CD4-positive, alpha-beta T cell (primary cell): Measurements from ENCODE around the gene KLC3. TPM values are rescaled to one million over a fixed set of nuclear protein-coding genes. Genes with fewer than 3 reads are reported as not detected.

Experiments
- ATAC-seq: fragments of 200-7000 bp; cut with Tn5 transposase; one replicate; pipeline ENCODE4 v1.10.0; 2022; ENCODE audit warnings: mild to moderate bottlenecking; ENCODE audit not compliant: poor library complexity
- CTCF ChIA-PET: fragments of 350-600 bp; sonication (Branson Sonifier 250); formaldehyde crosslinking; loops from one replicate; lab custom pipeline; 2021; ENCODE audit warnings: antibody characterized with exemption, inconsistent platforms; lab: Charles Lee
- POLR2A ChIA-PET: fragments of 350-600 bp; sonication (Branson Sonifier 250); formaldehyde crosslinking; loops from one replicate; lab custom pipeline; 2021; ENCODE audit warnings: antibody characterized with exemption, inconsistent platforms; lab: Charles Lee
- DNase-seq, 14 experiments: peaks; one replicate each; pipeline ENCODE4 v3.0.0-alpha.2; 2013 to 2020; ENCODE audit warnings: mixed read lengths in 2 of 14
- H3K27ac ChIP-seq, 2 donors: one replicate each; pipeline versions ENCODE4 v1.5.1 to v1.7.0; 2013; ENCODE audit warnings: low read length in 2 of 2, low read depth in 1 of 2, mild to moderate bottlenecking in 1 of 2
- H3K27me3 ChIP-seq, 2 experiments: 1 replicate in 1 of 2; 2 replicates in 1 of 2; pipeline versions ENCODE4 v1.6.1 to v1.7.0; 2013; ENCODE audit warnings: low read length in 2 of 2, control low read depth in 1 of 2, mild to moderate bottlenecking in 1 of 2, moderate library complexity in 1 of 2; ENCODE audit not compliant: insufficient read depth in 2 of 2, control insufficient read depth in 1 of 2
- H3K36me3 ChIP-seq: one replicate; pipeline ENCODE4 v1.6.1; 2013; ENCODE audit warnings: low read length, control low read depth; ENCODE audit not compliant: insufficient read depth
- H3K4me1 ChIP-seq: one replicate; pipeline ENCODE4 v1.6.1; 2013; ENCODE audit warnings: low read length, control low read depth; ENCODE audit not compliant: insufficient read depth
- H3K4me3 ChIP-seq: one replicate; pipeline ENCODE4 v1.5.1; 2013; ENCODE audit warnings: mild to moderate bottlenecking, low read length, moderate library complexity
- H3K9me3 ChIP-seq, 2 experiments: 1 replicate in 1 of 2; 2 replicates in 1 of 2; pipeline versions ENCODE4 v1.6.1 to v1.7.0; 2013; ENCODE audit warnings: low read length in 2 of 2, mild to moderate bottlenecking in 2 of 2, control low read depth in 1 of 2, moderate library complexity in 1 of 2; ENCODE audit not compliant: control insufficient read depth in 1 of 2, insufficient read depth in 1 of 2
- H3K27ac Mint-ChIP-seq: one replicate; pipeline ENCODE4 v1.8.0; 2020; ENCODE audit warnings: mixed read lengths
- H3K27me3 Mint-ChIP-seq: one replicate; pipeline ENCODE4 v1.8.0; 2021; ENCODE audit warnings: mixed read lengths
- H3K36me3 Mint-ChIP-seq: one replicate; pipeline ENCODE4 v1.8.0; 2021; ENCODE audit warnings: low read depth, mixed read lengths
- H3K4me1 Mint-ChIP-seq: one replicate; pipeline ENCODE4 v1.8.0; 2021; ENCODE audit warnings: low read depth, mixed read lengths
- H3K4me3 Mint-ChIP-seq: one replicate; pipeline ENCODE4 v1.8.0; 2020; ENCODE audit warnings: mild to moderate bottlenecking, mixed read lengths
- H3K9me3 Mint-ChIP-seq: one replicate; pipeline ENCODE4 v1.8.0; 2020; ENCODE audit warnings: mixed read lengths
- intact Hi-C, 2 experiments: fragments of 100-400 bp; cut with DNase I in 1 of 2; cut with micrococcal nuclease in 1 of 2; formaldehyde crosslinking; loops; one replicate each; pipeline versions ENCODE4 v1.15.1 to v1.9.0; 2023 to 2025; cut with DNase I, micrococcal nuclease
- total RNA-seq, 174 experiments: library from RNA in 2 of 174; stranded (reverse) in 2 of 174; gene quantifications; one replicate each; pipeline ENCODE4 v1.2.3 and lab custom pipeline; 2021 to 2026
- TF ChIP-seq, protein P1 (sequence below): fragments of 200-600 bp; IDR thresholded peaks from one replicate; pipeline ENCODE4 v1.8.0; 2022; ENCODE audit warnings: antibody characterized with exemption, mild to moderate bottlenecking

The KLC3 gene
- total RNA-seq, 2 experiments from 2014 or later: not detected

DNA sequence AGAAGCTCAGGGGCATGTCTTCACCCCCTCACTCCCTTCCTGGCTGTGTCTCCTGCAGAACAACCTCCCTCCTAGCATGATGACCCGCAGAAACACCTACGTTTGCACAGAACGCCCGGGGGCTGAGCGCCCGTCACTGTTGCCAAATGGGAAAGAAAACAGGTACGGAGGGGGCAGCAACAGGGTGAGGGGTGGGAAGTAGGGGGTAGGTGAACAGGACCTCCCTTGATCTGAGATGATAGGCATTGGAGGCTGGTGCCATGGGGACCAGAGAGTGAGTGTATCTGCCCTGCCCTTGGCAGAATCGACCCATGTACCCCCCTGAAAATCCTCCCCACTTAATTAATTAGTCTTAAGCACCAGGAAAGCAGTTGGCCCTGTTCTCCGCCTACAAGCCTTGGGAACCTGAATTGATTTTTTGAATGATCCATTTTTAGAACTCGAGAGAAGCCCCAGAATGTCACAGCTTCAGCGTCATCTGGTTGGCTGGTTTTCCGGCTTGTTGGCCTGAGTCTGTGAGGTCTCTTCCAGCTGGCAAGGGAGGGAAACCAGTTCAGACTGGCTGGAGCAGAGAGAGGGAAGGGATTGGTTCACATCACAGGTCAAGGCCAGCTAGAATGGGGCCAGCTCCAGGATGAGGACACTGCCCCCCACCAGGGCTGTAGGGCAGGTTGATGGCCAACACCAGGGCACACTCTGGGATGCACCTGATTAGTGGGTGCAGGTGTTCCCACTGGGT lies 46.1 kb upstream of the KLC3 start:
- no peak overlapping the region for H3K27ac Mint-ChIP-seq

DNA sequence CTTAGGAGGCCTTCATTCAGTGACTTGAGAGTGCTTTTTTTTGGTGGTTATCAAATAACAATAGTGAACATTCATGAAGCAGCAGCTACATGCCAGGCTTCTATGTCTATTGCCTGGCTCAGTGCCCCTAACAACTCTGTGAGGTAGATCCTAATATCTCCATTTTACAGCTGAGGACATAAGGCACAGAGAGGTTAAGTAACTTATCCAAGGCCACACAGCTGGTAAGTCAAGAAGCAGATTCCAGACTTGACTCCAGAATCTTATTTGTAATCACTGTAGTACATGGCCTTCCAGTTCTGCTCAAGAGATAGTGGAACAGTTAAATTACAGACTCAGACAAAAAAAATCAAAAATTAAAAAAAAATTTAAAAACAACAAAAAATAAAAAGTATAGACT lies 44.7 kb upstream of the KLC3 start:
- ATAC-seq (no peak), DNase-seq (no peak)
- CTCF ChIA-PET: no interaction called here
- peaks cover 32% of the 10 kb centered on the region for H3K36me3 ChIP-seq
- intact Hi-C loops: no loop called here
- TF ChIP-seq, protein P1, sequence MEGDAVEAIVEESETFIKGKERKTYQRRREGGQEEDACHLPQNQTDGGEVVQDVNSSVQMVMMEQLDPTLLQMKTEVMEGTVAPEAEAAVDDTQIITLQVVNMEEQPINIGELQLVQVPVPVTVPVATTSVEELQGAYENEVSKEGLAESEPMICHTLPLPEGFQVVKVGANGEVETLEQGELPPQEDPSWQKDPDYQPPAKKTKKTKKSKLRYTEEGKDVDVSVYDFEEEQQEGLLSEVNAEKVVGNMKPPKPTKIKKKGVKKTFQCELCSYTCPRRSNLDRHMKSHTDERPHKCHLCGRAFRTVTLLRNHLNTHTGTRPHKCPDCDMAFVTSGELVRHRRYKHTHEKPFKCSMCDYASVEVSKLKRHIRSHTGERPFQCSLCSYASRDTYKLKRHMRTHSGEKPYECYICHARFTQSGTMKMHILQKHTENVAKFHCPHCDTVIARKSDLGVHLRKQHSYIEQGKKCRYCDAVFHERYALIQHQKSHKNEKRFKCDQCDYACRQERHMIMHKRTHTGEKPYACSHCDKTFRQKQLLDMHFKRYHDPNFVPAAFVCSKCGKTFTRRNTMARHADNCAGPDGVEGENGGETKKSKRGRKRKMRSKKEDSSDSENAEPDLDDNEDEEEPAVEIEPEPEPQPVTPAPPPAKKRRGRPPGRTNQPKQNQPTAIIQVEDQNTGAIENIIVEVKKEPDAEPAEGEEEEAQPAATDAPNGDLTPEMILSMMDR: no peak
- no peaks in the 10 kb centered on the region for H3K27me3 ChIP-seq
- H3K4me3 Mint-ChIP-seq: no peak overlapping the region
- H3K36me3 Mint-ChIP-seq: peaks cover 81% of the 10 kb centered on the region
- H3K4me1 ChIP-seq: no peaks in the 10 kb centered on the region
- peaks cover 0 to 6% of the 10 kb centered on the region in 2 experiments for H3K9me3 ChIP-seq
- no peak overlapping the region for H3K27ac ChIP-seq
- no peaks in the 10 kb centered on the region for H3K27me3 Mint-ChIP-seq
- no peak overlapping the region for H3K27ac Mint-ChIP-seq
- POLR2A ChIA-PET: no interaction called here
- no peaks in the 10 kb centered on the region for H3K4me1 Mint-ChIP-seq
- H3K9me3 Mint-ChIP-seq: no peaks in the 10 kb centered on the region
- no peak overlapping the region for H3K4me3 ChIP-seq

More for the DNA sequence above, 46.1 kb upstream of the KLC3 start:
- H3K27ac ChIP-seq: no peak overlapping the region
- CTCF ChIA-PET: no interaction called here
- Mint-ChIP-seq H3K36me3 (peaks cover 81% of the 10 kb centered on the region), H3K27me3 (no peaks in the 10 kb centered on the region), H3K4me3 (no peak overlapping the region), H3K9me3 (no peaks in the 10 kb centered on the region), H3K4me1 (no peaks in the 10 kb centered on the region)
- H3K27me3 ChIP-seq: no peaks in the 10 kb centered on the region
- TF ChIP-seq, protein P1: no peak
- no peak for DNase-seq
- peaks cover 0 to 6% of the 10 kb centered on the region in 2 experiments for H3K9me3 ChIP-seq
- ATAC-seq: no peak
- intact Hi-C loops: no loop called here
- H3K4me1 ChIP-seq: no peaks in the 10 kb centered on the region
- POLR2A ChIA-PET: no interaction called here
- no peak overlapping the region for H3K4me3 ChIP-seq
- H3K36me3 ChIP-seq: peaks cover 38% of the 10 kb centered on the region

DNA sequence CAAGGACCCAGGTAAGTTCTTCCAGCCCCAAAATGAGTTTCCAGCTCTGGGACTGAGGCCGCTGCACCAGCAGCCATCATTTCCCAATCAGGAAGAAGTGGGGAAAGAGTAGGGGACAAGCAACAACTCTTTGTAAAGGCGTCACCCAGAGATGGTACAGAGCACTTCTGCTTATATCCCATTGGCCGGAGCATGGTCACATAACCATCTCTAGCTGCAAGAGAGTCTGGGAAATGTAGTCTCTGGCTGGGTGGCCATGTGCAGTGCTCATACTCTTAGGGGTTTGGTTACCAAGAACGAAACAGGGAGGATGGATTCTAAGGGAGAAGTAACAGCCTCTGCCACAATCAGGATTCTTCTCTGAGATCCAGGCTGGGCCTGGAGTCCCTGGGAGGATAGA lies 44.2 kb upstream of the KLC3 start:
- POLR2A ChIA-PET: no interaction called here
- H3K9me3 Mint-ChIP-seq: no peaks in the 10 kb centered on the region
- H3K27me3 Mint-ChIP-seq: no peaks in the 10 kb centered on the region
- no peak overlapping the region for H3K27ac Mint-ChIP-seq
- peaks cover 0 to 6% of the 10 kb centered on the region in 2 experiments for H3K9me3 ChIP-seq
- CTCF ChIA-PET: no interaction called here
- intact Hi-C loops: no loop called here
- peaks cover 27% of the 10 kb centered on the region for H3K36me3 ChIP-seq
- H3K4me3 ChIP-seq: no peak overlapping the region
- peaks cover 79% of the 10 kb centered on the region for H3K36me3 Mint-ChIP-seq
- H3K27me3 ChIP-seq: no peaks in the 10 kb centered on the region
- no peaks in the 10 kb centered on the region for H3K4me1 Mint-ChIP-seq
- no peak for ATAC-seq
- H3K4me3 Mint-ChIP-seq: no peak overlapping the region
- TF ChIP-seq, protein P1: no peak
- no peaks in the 10 kb centered on the region for H3K4me1 ChIP-seq
- peak in 3 of 14 experiments; percentile 7 to 36 (median 15) for DNase-seq
- no peak overlapping the region for H3K27ac ChIP-seq
